BLaER1 treated with 17β-estradiol and CSF1 and Interleukin-3, amounts not matched to agents 10 nM and 100 nM (cell line): ENCODE measurements around the gene AOC1.

Experiments
- H3K27ac ChIP-seq, 11 experiments: shearing (Covaris generic); formaldehyde crosslinking; 2 replicates each; pipeline ENCODE4 v1.8.1; 2022
- H3K27me3 ChIP-seq, 11 experiments: shearing (Covaris generic); formaldehyde crosslinking; 2 replicates each; pipeline ENCODE4 v1.8.1; 2022
- H3K36me3 ChIP-seq, 11 experiments: shearing (Covaris generic); formaldehyde crosslinking; 2 replicates each; pipeline ENCODE4 v1.8.1; 2022
- H3K4me1 ChIP-seq, 10 experiments: shearing (Covaris generic); formaldehyde crosslinking; 2 replicates each; pipeline ENCODE4 v1.8.1; 2022
- H3K4me2 ChIP-seq, 11 experiments: shearing (Covaris generic); formaldehyde crosslinking; 2 replicates each; pipeline ENCODE4 v1.8.1; 2022
- H3K4me3 ChIP-seq, 10 experiments: shearing (Covaris generic); formaldehyde crosslinking; 2 replicates each; pipeline ENCODE4 v1.8.1; 2022
- H3K9ac ChIP-seq, 11 experiments: shearing (Covaris generic); formaldehyde crosslinking; 2 replicates each; pipeline ENCODE4 v1.8.1; 2022
- H3K9me3 ChIP-seq, 11 experiments: shearing (Covaris generic); formaldehyde crosslinking; replicated peaks in 1 of 11; 2 replicates each; pipeline ENCODE4 v1.8.1; 2022
- H4K20me1 ChIP-seq, 11 experiments: shearing (Covaris generic); formaldehyde crosslinking; 2 replicates each; pipeline ENCODE4 v1.8.1; 2022
- Cebpa-rat ChIP-seq, 11 experiments: shearing (Covaris generic); IDR thresholded peaks; 2 replicates each; pipeline ENCODE4 v1.8.1; 2022

AOC1 gene

GRCh38 chr7:150846291-150847115, 5.8 kb upstream of the AOC1 start:
- H3K4me1 ChIP-seq = peaks cover 0 to 30% (median 0%) of the 10 kb centered on the region in 10 experiments; a peak in 7 of 20 replicates
- peak overlapping the region in 1 of 11 experiments; percentile 45; a peak in 1 of 22 replicates for H3K9ac ChIP-seq
- H3K36me3 ChIP-seq = no peaks in the 10 kb centered on the region
- no peaks in the 10 kb centered on the region for H3K27me3 ChIP-seq
- peaks cover 0 to 11% (median 0%) of the 10 kb centered on the region in 11 experiments; a peak in 3 of 22 replicates for H3K9me3 ChIP-seq
- no peak overlapping the region for H3K4me3 ChIP-seq
- H4K20me1 ChIP-seq = no peaks in the 10 kb centered on the region
- H3K27ac ChIP-seq = no peak overlapping the region; a peak in 1 of 22 replicates
- no peak for TF ChIP-seq Cebpa-rat (IDR thresholded peaks at IDR 0.05)
- peak overlapping the region in 3 of 11 experiments; percentile 54 to 90 (median 80); a peak in 6 of 22 replicates for H3K4me2 ChIP-seq

GRCh38 chr7:150847536-150847935, 4.8 kb upstream of the AOC1 start:
- H3K9me3 ChIP-seq = peaks cover 0 to 6% (median 0%) of the 10 kb centered on the region in 11 experiments; a peak in 3 of 22 replicates
- no peak overlapping the region for H3K4me3 ChIP-seq
- no peaks in the 10 kb centered on the region for H3K36me3 ChIP-seq
- H3K27ac ChIP-seq = no peak overlapping the region
- no peaks in the 10 kb centered on the region for H3K27me3 ChIP-seq
- no peak for TF ChIP-seq Cebpa-rat (IDR thresholded peaks at IDR 0.05)
- H3K4me1 ChIP-seq = peaks cover 0 to 40% (median 5%) of the 10 kb centered on the region in 10 experiments; a peak in 15 of 20 replicates
- H3K4me2 ChIP-seq = peak overlapping the region in 1 of 11 experiments; percentile 1; a peak in 1 of 22 replicates
- H4K20me1 ChIP-seq = no peaks in the 10 kb centered on the region
- H3K9ac ChIP-seq = no peak overlapping the region

GRCh38 chr7:150848111-150848510, 4.2 kb upstream of the AOC1 start:
- H3K27me3 ChIP-seq = no peaks in the 10 kb centered on the region
- TF ChIP-seq Cebpa-rat (IDR thresholded peaks at IDR 0.05) = no peak
- H3K9ac ChIP-seq = no peak overlapping the region

GRCh38 chr7:150848561-150849115, 3.7 kb upstream of the AOC1 start:
- no peak overlapping the region for H3K4me2 ChIP-seq
- no peak overlapping the region for H3K9ac ChIP-seq
- H3K27me3 ChIP-seq = no peaks in the 10 kb centered on the region
- H3K4me1 ChIP-seq = peaks cover 0 to 42% (median 7%) of the 10 kb centered on the region in 10 experiments; a peak in 15 of 20 replicates
- H4K20me1 ChIP-seq = no peaks in the 10 kb centered on the region
- H3K27ac ChIP-seq = no peak overlapping the region
- no peaks in the 10 kb centered on the region for H3K36me3 ChIP-seq
- no peak overlapping the region for H3K4me3 ChIP-seq
- no peaks in the 10 kb centered on the region for H3K9me3 ChIP-seq
- no peak for TF ChIP-seq Cebpa-rat (IDR thresholded peaks at IDR 0.05)

More at GRCh38 chr7:150848111-150848510, 4.2 kb upstream of the AOC1 start:
- Histone ChIP-seq H3K4me1 (peaks cover 0 to 42% (median 7%) of the 10 kb centered on the region in 10 experiments; a peak in 15 of 20 replicates), H3K36me3 (no peaks in the 10 kb centered on the region), H4K20me1 (no peaks in the 10 kb centered on the region), H3K4me2 (no peak overlapping the region), H3K4me3 (no peak overlapping the region), H3K9me3 (0 out of 22 replicates have a peak, but pooled peaks cover 0 to under 1% (median 0%) of the 10 kb centered on the region in 11 experiments), H3K27ac (no peak overlapping the region)

- H3K4me1 ChIP-seq = peaks cover 0 to 41% (median 7%) of the 10 kb centered on the region in 10 experiments; a peak in 15 of 20 replicates
- no peak overlapping the region for H3K4me3 ChIP-seq
- H3K4me2 ChIP-seq = no peak overlapping the region
- H3K27me3 ChIP-seq = no peaks in the 10 kb centered on the region
- no peaks in the 10 kb centered on the region for H3K36me3 ChIP-seq
- TF ChIP-seq Cebpa-rat (IDR thresholded peaks at IDR 0.05) = no peak
- H3K27ac ChIP-seq = no peak overlapping the region
- no peaks in the 10 kb centered on the region for H4K20me1 ChIP-seq
- no peaks in the 10 kb centered on the region for H3K9me3 ChIP-seq
- no peak overlapping the region for H3K9ac ChIP-seq
These were observed 3.0 kb upstream of the AOC1 start for GRCh38 chr7:150849204-150849775.

- Histone ChIP-seq H3K27me3 (no peaks in the 10 kb centered on the region), H3K9ac (no peak overlapping the region), H3K36me3 (no peaks in the 10 kb centered on the region), H3K4me1 (peaks cover 0 to 31% (median 7%) of the 10 kb centered on the region in 10 experiments; a peak in 15 of 20 replicates), H4K20me1 (no peaks in the 10 kb centered on the region), H3K4me2 (no peak overlapping the region), H3K9me3 (no peaks in the 10 kb centered on the region), H3K4me3 (no peak overlapping the region), H3K27ac (no peak overlapping the region)
- no peak for TF ChIP-seq Cebpa-rat (IDR thresholded peaks at IDR 0.05)
These were observed 2.0 kb upstream of the AOC1 start for GRCh38 chr7:150850273-150850672.

- no peak overlapping the region for H3K9ac ChIP-seq
- H3K4me2 ChIP-seq = peak overlapping the region in 8 of 11 experiments; percentile 5 to 67 (median 44); a peak in 11 of 22 replicates
- no peaks in the 10 kb centered on the region for H3K27me3 ChIP-seq
- H3K9me3 ChIP-seq = no peaks in the 10 kb centered on the region
- H3K27ac ChIP-seq = no peak overlapping the region; a peak in 1 of 22 replicates
- H3K36me3 ChIP-seq = no peaks in the 10 kb centered on the region
- no peak overlapping the region for H3K4me3 ChIP-seq
- TF ChIP-seq Cebpa-rat (IDR thresholded peaks at IDR 0.05) = no peak
- no peaks in the 10 kb centered on the region for H4K20me1 ChIP-seq
- H3K4me1 ChIP-seq = peaks cover 0 to 19% (median 7%) of the 10 kb centered on the region in 10 experiments; a peak in 15 of 20 replicates
These were observed 586 bp upstream of the AOC1 start for GRCh38 chr7:150851492-150852370.

- no peaks in the 10 kb centered on the region for H4K20me1 ChIP-seq
- peaks cover 0 to 19% (median 7%) of the 10 kb centered on the region in 10 experiments; a peak in 15 of 20 replicates for H3K4me1 ChIP-seq
- no peaks in the 10 kb centered on the region for H3K9me3 ChIP-seq
- no peak overlapping the region for H3K4me3 ChIP-seq
- H3K27me3 ChIP-seq = no peaks in the 10 kb centered on the region
- no peak overlapping the region for H3K9ac ChIP-seq
- no peak for TF ChIP-seq Cebpa-rat (IDR thresholded peaks at IDR 0.05)
- H3K27ac ChIP-seq = no peak overlapping the region
- H3K4me2 ChIP-seq = no peak overlapping the region
- no peaks in the 10 kb centered on the region for H3K36me3 ChIP-seq
These were observed 2.0 kb downstream of the AOC1 start for GRCh38 chr7:150854066-150855000.
